ENCODE measurements around the gene NDUFAF7.

Gene NDUFAF7

DNA sequence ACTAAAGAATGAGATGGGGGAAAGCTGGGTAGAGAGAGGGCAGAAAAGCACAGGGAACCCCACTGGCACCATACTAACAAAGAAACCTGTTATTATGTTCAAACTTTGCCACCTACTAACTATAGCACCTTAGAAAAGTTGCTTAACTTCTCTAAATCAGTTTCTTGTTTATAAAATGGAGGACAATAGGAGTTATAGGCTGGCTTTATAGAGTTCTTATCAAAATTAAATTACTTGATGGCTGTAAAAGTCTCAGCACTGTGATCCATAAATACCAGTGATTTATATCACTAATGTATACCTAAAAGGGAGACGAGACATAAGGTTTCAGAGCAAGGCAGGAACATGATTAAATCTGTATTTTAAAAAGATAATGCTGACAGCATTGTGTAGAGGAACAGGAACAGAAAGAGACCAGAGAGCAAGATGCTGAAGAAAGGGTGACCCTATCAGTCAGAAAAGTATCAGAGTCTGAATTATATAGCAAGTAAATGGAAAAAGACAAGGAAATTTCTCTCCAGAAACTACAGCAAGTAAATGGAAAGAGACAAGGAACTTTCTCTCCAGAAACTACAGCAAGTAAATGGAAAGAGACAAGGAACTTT is 64.1 kb downstream of the NDUFAF7 start:
- TF ChIP-seq, protein P1, sequence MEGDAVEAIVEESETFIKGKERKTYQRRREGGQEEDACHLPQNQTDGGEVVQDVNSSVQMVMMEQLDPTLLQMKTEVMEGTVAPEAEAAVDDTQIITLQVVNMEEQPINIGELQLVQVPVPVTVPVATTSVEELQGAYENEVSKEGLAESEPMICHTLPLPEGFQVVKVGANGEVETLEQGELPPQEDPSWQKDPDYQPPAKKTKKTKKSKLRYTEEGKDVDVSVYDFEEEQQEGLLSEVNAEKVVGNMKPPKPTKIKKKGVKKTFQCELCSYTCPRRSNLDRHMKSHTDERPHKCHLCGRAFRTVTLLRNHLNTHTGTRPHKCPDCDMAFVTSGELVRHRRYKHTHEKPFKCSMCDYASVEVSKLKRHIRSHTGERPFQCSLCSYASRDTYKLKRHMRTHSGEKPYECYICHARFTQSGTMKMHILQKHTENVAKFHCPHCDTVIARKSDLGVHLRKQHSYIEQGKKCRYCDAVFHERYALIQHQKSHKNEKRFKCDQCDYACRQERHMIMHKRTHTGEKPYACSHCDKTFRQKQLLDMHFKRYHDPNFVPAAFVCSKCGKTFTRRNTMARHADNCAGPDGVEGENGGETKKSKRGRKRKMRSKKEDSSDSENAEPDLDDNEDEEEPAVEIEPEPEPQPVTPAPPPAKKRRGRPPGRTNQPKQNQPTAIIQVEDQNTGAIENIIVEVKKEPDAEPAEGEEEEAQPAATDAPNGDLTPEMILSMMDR (conservative IDR thresholded peaks at IDR 0.05; ENCODE audit: control insufficient read depth, insufficient read depth, low read depth, low read length): no peak
- DNase-seq (ENCODE audit: low read depth): no peak
- H3K4me3 ChIP-seq (ENCODE audit: control insufficient read depth, low read depth, low read length): no peak overlapping the region

DNA sequence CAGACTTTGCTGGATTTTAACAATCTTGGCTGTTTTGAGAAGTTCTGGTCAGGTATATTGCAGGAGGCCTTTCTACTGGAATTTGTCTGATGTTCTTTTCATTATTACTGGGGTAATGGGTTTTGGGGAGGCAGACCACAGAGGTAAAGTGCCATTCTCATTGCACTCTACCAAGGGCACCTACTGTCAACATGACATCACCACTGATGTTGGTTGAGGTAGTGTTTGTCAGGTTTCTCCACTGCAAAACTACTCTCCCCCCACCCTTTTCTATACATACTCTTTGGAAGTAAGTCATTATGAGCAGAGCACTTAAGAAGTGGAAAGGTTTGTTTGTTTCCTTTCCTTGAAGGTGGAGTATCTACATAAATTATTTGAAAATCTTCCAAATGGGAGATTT is 66.2 kb downstream of the NDUFAF7 start:
- no peak overlapping the region for H3K4me3 ChIP-seq (ENCODE audit: control insufficient read depth, low read depth, low read length)
- DNase-seq (ENCODE audit: low read depth): no peak
- TF ChIP-seq, protein P1 (conservative IDR thresholded peaks at IDR 0.05; ENCODE audit: control insufficient read depth, insufficient read depth, low read depth, low read length): no peak

Measured in fibroblast of mammary gland (primary cell).